ENCODE data around the gene MGAT5.

Gene MGAT5

GRCh38 chr2:134405611-134406081, 151.8 kb downstream of the MGAT5 start:
- no peak for DNase-seq

GRCh38 chr2:134406311-134406710, 152.4 kb downstream of the MGAT5 start:
- no peak for DNase-seq

DNA sequence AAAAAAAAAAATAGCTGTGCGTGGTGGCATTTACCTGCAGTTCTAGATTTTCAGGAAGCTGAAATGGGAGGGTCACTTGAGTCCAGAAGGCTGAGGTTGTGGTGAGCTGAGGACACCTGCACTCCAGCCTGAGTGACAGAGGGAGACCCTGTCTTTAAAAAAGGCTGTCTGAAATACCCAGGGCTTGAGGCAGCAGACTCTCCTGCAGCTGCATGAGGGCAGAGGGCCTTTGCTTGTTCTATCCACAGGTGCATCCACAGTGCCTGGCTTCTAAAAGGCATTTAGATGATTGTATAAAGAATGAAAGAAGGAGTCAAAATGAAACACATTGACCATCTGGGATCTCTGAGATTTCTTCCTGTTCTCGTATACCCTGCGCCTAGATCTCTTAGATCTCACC, 152.9 kb downstream of the MGAT5 start:
- no peak for DNase-seq

DNA sequence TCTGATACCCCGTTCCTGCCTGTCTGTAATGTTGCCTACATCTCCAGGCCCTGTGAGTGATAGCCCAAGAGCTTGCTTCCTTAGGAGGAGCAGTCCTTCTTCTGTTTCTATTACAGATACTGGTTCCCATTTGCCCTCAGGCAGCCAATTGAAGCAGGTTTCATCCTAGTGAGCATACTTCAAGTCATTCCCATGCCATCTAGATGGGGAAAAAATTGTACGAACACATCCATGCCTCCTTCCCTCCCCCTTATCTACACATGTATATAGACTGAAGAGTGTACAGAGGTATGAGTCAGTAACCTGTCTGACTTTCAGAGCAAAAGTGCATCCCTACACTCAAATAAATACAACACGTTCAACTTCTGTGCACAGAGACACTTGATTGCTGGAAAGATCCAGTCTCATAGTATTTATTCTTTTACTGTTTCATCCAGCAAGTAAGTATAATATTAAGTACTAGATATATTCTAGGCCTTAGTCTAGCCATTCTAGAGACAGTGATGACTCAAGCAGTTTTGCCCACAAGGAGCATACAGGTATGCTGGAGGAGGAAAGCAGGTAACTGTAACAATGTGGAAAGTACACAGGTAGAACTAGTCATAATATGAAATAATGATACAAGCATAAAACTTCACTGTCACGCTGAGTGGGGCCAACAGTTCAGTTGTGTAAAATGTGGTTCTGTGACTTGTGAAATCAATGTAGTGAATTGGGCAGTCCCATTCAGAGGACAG, 153.4 kb downstream of the MGAT5 start:
- no peak for DNase-seq

GRCh38 chr2:134408386-134408785, 154.5 kb downstream of the MGAT5 start:
- DNase-seq: no peak

GRCh38 chr2:134408791-134409190, 154.9 kb downstream of the MGAT5 start:
- no peak for DNase-seq

GRCh38 chr2:134410006-134410405, 156.1 kb downstream of the MGAT5 start:
- DNase-seq: peak in 1 of 2 donors; percentile 18

GRCh38 chr2:134410831-134411231, 157.0 kb downstream of the MGAT5 start:
- DNase-seq: no peak

DNA sequence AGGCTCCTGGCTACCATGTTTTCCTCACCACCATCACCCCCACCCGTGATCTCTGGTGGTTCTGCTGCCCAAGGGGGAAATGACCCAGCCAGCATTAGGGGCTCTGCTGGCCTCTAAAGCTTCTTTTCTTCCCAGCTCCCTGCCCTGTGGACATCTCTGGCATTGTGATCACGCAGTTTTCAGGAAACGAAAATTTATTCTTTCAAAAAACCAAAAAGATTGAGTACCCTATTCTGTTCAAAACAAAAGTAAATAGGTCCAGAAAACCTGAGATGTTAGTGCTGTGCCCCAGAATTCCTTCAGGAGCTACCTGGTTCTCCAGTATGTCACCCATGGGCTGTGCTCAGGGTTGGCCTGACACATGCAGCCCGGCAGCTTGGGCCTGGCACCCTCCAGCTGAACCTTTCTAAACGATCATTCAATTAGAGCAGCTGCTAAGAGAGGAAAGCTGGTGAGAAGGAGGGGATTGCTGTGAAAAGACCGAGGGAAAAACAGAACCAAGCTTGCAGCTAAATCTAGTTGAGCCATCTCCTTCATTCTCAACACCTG, 157.5 kb downstream of the MGAT5 start:
- no peak for DNase-seq

GRCh38 chr2:134411828-134412638, 158.2 kb downstream of the MGAT5 start:
- peak; percentile 77 to 80 for DNase-seq

DNA sequence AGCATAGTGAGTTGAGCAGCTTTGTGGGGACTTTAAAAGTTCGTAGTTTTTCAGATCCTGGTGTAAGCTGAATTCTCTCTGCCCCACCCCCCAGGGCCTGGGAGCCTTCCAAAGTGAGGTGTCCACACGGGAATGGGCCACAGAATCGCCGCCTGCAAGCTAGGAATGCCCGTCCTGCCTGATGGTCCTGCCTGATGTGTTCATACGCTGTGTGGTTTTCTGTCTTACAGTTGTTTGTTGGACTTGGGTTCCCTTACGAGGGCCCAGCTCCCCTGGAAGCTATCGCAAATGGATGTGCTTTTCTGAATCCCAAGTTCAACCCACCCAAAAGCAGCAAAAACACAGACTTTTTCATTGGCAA, 158.7 kb downstream of the MGAT5 start:
- DNase-seq: no peak

- no peak for DNase-seq
Observed at GRCh38 chr2:134413430-134413829, 159.6 kb downstream of the MGAT5 start.

GRCh38 chr2:134413912-134414311, 160.0 kb downstream of the MGAT5 start:
- no peak for DNase-seq

DNA sequence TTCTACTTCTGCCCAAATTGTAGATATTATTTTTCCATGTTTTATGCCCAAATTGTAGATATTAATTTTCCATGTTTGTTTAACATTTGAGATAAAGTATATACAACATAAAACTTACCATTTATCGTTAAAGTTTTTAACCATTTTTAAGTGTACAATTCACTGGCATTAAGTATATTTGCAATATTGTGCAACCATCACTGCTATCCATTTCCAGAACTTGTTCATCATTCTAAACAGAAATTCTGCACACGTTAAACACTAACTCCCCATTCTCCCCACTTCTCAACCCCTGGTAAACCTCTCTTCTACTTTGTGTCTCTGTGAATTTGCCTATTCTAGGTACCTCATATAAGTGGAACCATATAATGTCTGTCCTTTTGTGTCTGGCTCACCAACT, 162.1 kb downstream of the MGAT5 start:
- no peak for DNase-seq

DNA sequence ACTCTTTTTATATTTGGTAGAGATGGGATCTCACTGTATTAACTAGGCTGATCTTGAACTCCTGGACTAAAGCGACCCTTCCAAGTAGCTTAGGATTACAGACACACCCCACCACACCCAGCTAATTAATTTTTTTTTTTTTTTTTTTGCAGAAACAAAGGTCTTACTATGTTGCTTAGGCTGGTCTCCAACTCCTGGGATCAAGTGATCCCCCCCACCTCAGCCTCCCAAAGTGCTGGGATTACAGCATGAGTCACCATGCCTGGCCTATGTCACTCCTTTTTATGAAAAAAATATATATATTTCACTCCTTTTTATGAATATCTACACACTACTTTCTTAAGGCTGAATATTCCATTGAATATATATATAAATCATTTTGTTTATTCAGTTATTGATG, 162.8 kb downstream of the MGAT5 start:
- DNase-seq: no peak

DNA sequence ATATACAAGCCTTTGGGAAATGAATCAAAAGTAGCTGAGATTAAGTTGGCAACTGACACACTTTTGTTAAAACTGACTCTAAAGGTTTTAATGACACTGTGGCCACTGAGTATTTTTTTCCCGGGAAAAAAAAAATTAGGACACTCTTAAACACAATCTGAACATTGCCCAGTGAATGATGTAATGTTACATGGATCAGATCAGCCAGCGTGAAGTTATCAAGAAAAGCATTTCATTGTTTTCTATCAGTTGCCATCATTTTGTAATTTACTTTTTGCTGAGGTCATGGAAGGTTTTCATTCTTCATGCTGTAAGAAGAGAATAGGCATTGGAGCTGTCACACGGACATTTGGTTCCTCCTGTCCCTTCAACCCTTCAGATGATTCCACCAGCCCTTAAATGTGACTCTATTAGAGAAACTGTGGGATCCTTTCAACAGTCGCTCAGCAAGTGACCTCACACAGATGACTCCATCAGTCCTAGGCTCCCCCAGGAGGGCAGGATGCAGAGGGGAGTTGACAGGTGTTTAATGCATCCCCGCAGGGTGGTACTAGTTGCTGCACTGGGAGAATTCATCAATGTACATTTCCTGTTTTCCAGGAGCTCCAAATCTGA, 164.2 kb downstream of the MGAT5 start:
- no peak for DNase-seq

DNA sequence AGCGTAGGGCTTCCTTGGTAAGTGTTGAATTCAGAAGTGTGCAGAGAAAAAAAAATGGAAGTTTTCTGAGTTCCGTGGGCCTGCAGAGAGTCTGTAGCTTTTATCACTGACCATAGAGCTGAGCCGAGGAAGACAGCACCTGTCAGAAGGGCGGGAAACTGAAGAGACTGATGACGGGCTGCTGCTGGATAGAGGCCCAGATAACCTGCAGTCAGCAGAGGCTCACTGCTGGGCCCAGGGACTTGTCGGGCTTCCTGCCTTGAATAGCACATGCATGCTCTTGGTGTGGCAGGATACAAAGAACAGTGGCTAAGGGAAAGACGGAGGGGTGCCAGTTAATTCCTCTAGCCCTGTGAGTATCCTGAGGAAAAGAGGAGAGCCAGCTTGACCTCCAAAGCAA, 166.4 kb downstream of the MGAT5 start:
- no peak for DNase-seq

DNA sequence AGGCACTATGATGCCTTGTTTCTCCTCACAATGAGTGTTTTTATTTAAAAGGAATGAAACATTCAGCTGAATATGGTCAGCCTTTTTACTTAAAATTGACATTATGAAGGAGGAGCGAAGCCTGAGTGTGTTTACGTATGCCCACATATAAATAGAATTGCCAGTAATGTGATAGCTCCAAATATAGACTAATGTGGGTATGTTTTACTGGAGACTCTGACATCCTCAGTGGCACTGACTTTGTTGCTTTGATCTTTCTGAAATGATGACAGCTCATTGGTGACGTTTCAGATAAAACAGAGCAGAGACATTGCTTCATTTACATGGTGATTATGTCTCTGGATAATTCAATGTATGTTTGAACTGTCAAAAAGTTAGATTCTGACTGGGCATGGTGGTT, 167.0 kb downstream of the MGAT5 start:
- no peak for DNase-seq

DNA sequence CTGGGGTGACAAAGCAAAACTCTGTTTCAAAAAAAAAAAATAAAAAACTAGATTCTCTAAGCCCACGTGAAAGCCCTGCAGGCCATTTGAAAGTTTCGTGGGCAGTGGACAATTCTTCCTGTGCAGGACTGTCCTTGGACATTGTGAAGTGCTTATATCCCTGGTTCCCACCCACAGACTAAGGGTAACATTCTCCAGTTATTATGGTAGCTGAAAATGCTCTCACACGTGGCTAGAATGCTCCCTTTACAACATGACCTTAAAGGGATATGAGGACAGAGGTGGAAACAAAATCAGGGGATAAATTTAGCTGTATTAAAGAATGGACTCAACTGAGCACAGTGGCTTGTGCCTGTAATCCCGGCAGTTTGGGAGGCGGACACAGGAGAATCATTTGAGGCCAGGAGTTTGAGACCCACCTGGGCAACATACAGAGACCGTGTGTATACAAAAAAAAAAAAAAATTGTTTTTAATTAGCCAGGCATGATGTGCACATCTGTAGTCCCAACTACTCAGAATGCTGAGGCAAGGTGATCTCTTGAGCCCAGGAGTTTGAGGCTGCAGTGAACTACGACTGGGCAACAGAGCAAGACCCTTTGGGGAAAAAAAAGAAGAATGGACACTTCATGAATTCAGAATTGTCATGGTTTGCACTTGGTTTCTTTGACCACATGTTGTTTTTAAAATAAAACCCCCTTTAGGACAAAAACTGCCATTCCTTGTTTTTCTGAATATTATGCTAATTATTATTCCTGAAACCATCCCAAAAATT, 167.9 kb downstream of the MGAT5 start:
- DNase-seq: no peak

DNA sequence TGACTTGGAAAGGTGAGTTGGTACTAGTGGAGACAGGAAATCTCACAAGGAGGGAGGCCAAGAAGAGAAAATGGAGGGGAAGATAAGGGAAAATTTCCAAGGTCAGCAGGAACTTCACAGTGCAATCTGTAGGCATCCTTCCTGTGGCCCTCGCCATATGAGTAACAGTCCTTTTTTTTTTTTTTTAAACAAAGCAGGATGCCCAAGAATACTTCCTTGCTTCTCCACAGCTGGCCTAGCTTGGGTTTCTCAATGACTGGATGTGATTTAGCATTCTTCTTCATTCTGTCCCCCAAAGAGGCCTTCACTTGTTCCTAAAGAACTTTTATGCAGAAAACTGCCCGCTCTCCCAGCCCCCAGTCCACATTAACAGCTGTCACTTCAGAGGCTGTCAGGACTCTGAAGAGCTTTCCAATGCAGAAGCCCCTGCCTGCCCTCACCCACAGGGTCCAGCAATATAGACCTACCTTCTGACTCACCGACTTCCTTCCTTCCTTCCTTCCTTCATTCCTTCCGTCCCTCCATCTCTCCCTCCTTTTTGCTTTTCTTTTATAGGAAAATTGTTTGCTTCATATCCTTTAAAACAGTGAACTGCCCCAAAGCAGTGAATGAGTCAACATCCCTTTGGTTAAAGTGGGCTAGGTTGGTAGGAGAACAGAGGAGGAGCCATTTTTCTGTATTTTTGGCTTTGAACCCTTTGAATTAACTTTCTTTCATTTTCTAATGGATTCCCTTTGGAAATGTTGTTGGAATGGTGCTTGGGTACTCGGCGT, 172.0 kb downstream of the MGAT5 start:
- no peak for DNase-seq

DNA sequence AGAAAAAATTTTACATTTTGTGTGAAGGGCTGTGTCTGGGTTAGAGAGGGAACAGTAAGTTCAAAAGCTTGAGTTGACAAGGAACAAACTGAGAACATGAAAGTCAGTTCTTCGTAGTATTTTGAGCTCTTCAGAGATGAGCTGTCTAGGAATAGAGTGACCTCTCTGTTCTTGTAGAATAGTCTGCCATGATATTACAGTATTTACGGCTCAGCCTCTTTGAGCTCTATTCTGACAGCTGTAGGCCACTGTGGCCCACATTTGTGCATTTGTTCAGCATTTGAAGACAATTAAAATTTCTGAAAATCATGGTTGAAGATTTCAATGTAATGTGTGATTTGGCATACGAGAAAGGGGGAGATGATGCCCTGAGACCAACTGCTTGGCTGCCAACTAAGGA, 172.8 kb downstream of the MGAT5 start:
- no peak for DNase-seq

DNA sequence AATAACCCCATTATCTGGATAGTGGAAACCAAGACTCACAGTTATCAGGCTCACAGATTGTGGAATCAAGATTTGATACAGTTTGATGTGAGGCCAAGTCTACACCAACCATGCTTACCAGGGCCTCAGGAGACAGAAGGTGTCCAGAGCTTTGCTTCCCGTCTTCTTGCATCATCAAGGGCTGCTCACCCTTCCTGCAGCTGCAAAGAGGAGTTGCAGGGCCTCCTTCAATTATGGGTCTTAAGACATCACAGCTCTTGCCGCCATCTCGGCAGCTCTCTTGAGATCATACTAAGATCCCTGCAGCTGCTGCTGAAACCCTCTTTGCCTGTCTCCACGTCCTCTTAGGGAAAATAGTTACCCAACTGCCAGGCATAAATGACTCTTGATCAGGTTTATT, 176.0 kb downstream of the MGAT5 start:
- no peak for DNase-seq

Data from CD4-positive, alpha-beta T cell treated with Interferon alpha-2 for 1 hour (primary cell).